C4-2B (cell line): ENCODE results near the gene TRIM52.

Experiments
- H3K27ac ChIP-seq: fragments of 450-650 bp; 2 replicates; pipeline ENCODE4 v1.5.1; 2017
- CTCF ChIP-seq: fragments of 450-650 bp; conservative IDR thresholded peaks from 2 replicates; pipeline ENCODE4 v1.5.1; 2017; ENCODE audit warnings: mild to moderate bottlenecking
- ZFX ChIP-seq: fragments of 450-650 bp; IDR thresholded peaks from 2 replicates; pipeline ENCODE4 v1.6.1; 2017

Gene TRIM52

DNA sequence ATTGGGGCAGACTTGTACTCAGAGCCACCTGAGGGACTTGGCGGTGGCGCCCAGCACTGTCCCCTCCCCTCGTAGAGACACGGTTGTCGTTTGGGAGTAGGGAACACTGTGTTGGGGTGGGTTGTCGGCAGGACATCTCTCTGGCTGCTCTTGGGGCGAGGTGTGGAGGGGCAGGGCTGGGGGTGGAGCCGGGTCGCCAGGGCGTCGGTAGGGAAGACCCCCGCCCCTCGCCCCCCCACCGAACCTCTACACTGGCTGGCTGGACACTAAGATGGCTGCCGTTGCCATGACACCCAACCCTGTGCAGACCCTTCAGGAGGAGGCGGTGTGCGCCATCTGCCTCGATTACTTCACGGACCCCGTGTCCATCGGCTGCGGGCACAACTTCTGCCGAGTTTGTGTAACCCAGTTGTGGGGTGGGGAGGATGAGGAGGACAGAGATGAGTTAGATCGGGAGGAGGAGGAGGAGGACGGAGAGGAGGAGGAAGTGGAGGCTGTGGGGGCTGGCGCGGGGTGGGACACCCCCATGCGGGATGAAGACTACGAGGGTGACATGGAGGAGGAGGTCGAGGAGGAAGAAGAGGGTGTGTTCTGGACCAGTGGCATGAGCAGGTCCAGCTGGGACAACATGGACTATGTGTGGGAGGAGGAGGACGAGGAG, 37.1 kb downstream of the TRIM52 start:
- no peak for TF ChIP-seq CTCF
- peak overlapping the region; percentile 91 for H3K27ac ChIP-seq

- H3K27ac ChIP-seq = peak within 1 kb of the TSS; percentile 91
- TF ChIP-seq CTCF = no peak
- TF ChIP-seq ZFX = no peak
Measured at GRCh38 chr5:181223058-181223728, 37.8 kb downstream of the TRIM52 start, which contains the start of gene TRIM41. TSS of gene TRIM41 (plus strand) at chr5:181223281. CDS start at chr5:181224000, 719 bp downstream.

DNA sequence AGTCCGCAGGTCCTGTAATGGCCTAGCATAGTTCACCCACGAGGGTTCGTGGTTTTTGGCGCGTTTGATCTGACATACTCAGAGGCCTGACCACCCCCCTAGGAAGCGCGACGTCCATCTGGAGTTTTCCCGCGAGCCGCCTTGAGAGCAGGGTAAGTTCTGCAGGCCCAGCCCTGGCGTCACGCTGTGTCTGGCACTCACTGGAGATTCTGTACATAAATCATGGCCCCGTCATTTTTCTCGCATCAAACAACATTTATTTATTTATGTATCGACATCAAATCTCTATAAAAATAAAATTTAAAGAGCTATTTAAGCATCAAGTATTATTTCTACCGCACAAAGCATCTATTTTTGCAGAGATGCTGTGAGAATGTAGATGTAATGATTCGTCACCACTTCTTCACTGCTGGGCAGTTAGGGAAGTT, 38.3 kb downstream of the TRIM52 start:
- no peak for TF ChIP-seq CTCF
- TF ChIP-seq ZFX = peak; percentile 46; the same call in 1 of the 2 replicates
- H3K27ac ChIP-seq = peak overlapping the region; percentile 91

DNA sequence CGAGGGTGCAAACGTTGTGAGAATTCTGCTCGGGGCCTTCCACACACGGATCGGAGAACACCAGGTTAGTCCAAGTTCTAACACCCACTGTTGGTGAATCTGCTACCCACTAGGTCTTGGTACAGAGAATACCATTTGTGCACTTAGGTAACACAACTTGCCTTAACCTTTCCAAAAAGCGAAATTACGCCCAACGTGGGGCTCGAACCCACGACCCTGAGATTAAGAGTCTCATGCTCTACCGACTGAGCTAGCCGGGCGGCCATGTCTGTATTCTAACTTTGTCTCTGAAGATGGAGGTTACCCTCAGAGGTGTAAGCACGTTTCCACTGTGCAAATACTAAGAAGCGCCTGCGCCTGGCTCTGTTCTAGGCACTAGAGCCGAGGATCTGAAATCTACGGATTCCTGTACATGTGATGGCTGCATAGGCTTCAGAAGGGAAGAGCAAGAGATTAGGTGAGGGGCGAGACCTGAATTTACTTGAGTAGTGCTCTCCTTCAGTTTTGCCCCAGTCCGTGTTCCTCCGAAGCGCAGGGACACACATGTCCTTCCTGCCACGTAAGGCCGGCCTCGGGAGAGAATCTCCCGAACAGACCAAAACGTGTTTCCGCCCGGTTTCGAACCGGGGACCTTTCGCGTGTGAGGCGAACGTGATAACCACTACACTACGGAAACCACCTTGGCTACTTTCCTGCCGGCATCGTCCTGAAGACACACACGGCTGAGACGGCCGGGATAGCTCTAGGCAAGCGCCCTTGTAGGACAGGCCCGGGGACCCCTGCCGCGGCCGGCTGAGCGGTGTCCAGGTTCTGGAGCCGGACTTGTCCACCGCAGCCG, 38.9 kb downstream of the TRIM52 start:
- no peak for TF ChIP-seq ZFX
- no peak for TF ChIP-seq CTCF
- peak overlapping the region; percentile 91 for H3K27ac ChIP-seq

DNA sequence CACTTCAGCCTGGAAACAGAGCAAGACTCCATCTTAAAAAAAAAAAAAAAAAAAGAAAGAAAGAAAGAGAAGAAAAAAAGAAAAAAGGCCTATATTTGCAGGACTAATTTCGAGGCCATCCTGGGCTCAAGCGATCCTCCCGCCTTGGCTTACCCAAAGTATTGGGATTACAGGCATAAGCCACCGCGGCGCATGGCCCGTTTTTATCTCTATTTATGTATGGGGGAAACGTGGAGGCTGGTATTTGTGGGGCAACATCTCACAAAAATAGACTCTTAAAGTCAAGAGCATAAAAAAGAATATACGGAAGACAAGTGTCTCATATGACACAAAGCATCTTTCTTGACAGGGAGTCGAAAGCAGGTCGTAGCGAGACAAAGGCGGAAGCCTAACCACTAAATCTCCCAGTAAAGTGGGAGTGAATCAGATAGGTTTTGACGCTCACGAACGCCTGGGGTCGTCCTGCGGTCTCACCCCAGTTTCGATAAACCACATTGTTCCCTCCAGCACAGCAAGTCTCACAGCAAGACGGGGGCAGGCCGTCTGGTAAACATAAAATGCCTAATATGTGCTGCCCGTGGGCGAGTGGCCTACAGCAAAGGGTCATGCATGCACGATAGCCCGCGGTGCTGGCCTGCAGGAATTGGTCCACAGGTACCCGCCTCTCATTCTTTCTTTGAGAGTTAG, 39.7 kb downstream of the TRIM52 start:
- no peak for TF ChIP-seq CTCF
- TF ChIP-seq ZFX = no peak
- H3K27ac ChIP-seq = peak overlapping the region; percentile 91

GRCh38 chr5:181220178-181220515, 40.8 kb downstream of the TRIM52 start:
- TF ChIP-seq CTCF (no peak), ZFX (no peak)
- H3K27ac ChIP-seq = no peak overlapping the region
